Activated CD8-positive, alpha-beta memory T cell treated with anti-CD3 and anti-CD28 coated beads for 36 hours (primary cell): ENCODE data around the gene CD247. TPM values are rescaled to one million over a fixed set of nuclear protein-coding genes. Genes with fewer than 3 reads are reported as not detected.

Experiments
- CTCF ChIA-PET: fragments of 350-600 bp; sonication (Branson Sonifier 250); formaldehyde crosslinking; loops from one replicate; lab custom pipeline; 2021; ENCODE audit warnings: antibody characterized with exemption; lab: Charles Lee
- POLR2A ChIA-PET: fragments of 350-600 bp; sonication (Branson Sonifier 250); formaldehyde crosslinking; loops from one replicate; lab custom pipeline; 2021; ENCODE audit warnings: antibody characterized with exemption; lab: Charles Lee
- total RNA-seq, 2 experiments: library from RNA; stranded (reverse); gene quantifications; one replicate each; pipeline ENCODE4 v1.2.3, GENCODE V29; 2021

The CD247 gene
- total RNA-seq, 2 experiments from 2014 or later, result 157 to 159 TPM

GRCh38 chr1:167425482-167425881, 92.8 kb downstream of the CD247 start:
- CTCF ChIA-PET, result interaction anchor here (0.6 to 1.2 kb wide), 2 partner anchors 9 to 114 kb away, joined by 3 to 4 read pairs; no protein-coding TSS in a partner anchor
- POLR2A ChIA-PET, result no interaction called here

- ChIA-PET POLR2A (no interaction called here), CTCF (no interaction called here)
Measured at GRCh38 chr1:167423684-167424619, 94.4 kb downstream of the CD247 start.

GRCh38 chr1:167420510-167420909, 97.8 kb downstream of the CD247 start:
- ChIA-PET CTCF (interaction anchor here (0.7 to 0.9 kb wide), 2 partner anchors 46 to 120 kb away, joined by 3 to 5 read pairs; no protein-coding TSS in a partner anchor), POLR2A (no interaction called here)

- ChIA-PET CTCF (no interaction called here), POLR2A (no interaction called here)
Measured at GRCh38 chr1:167419245-167419644, 99.1 kb downstream of the CD247 start.

GRCh38 chr1:167418391-167418790, 99.9 kb downstream of the CD247 start:
- POLR2A ChIA-PET, result no interaction called here
- CTCF ChIA-PET, result no interaction called here

- CTCF ChIA-PET, result interaction anchor here (1.2 to 1.3 kb wide), 2 partner anchors 9 to 124 kb away, joined by 3 to 4 read pairs; no protein-coding TSS in a partner anchor
- POLR2A ChIA-PET, result no interaction called here
Measured at GRCh38 chr1:167416506-167416905, 101.8 kb downstream of the CD247 start.

GRCh38 chr1:167413328-167413727, 105.0 kb downstream of the CD247 start:
- POLR2A ChIA-PET, result no interaction called here
- CTCF ChIA-PET, result interaction anchor here (1.2 to 2.3 kb wide), 2 partner anchors 127 to 148 kb away, joined by 3 to 6 read pairs; no protein-coding TSS in a partner anchor

- ChIA-PET POLR2A (no interaction called here), CTCF (interaction anchor here (1.3 to 2.3 kb wide), 2 partner anchors 103 to 127 kb away, joined by 3 to 6 read pairs; no protein-coding TSS in a partner anchor)
Measured at GRCh38 chr1:167412920-167413319, 105.4 kb downstream of the CD247 start.

GRCh38 chr1:167412072-167412471, 106.3 kb downstream of the CD247 start:
- ChIA-PET CTCF (interaction anchor here (1.1 to 2.3 kb wide), 3 partner anchors 15 to 128 kb away, joined by 3 to 6 read pairs (median 3); no protein-coding TSS in a partner anchor), POLR2A (no interaction called here)

GRCh38 chr1:167409183-167409582, 109.1 kb downstream of the CD247 start:
- ChIA-PET CTCF (no interaction called here), POLR2A (no interaction called here)

GRCh38 chr1:167408355-167408754, 110.0 kb downstream of the CD247 start:
- POLR2A ChIA-PET, result no interaction called here
- CTCF ChIA-PET, result no interaction called here

- POLR2A ChIA-PET, result interaction anchor here (1.0 kb wide), 1 partner anchor 137 kb away, joined by 3 read pairs; no protein-coding TSS in a partner anchor
- CTCF ChIA-PET, result interaction anchor here (0.5 kb wide), 1 partner anchor 71 kb away, joined by 4 read pairs; no protein-coding TSS in a partner anchor
Measured at GRCh38 chr1:167404908-167405307, 113.4 kb downstream of the CD247 start.

GRCh38 chr1:167404161-167404888, 114.0 kb downstream of the CD247 start:
- ChIA-PET CTCF (no interaction called here), POLR2A (interaction anchor here (1.0 kb wide), 1 partner anchor 136 kb away, joined by 3 read pairs; no protein-coding TSS in a partner anchor)

- CTCF ChIA-PET, result interaction anchor here (0.6 to 2.3 kb wide), 10 partner anchors 29 to 1925 kb away, joined by 3 to 11 read pairs (median 3); no protein-coding TSS in a partner anchor
- POLR2A ChIA-PET, result no interaction called here
Measured at GRCh38 chr1:167401260-167401873, 117.0 kb downstream of the CD247 start.

- CTCF ChIA-PET, result interaction anchor here (0.6 to 2.3 kb wide), 7 partner anchors 30 to 1926 kb away, joined by 3 to 11 read pairs (median 3); no protein-coding TSS in a partner anchor
- POLR2A ChIA-PET, result no interaction called here
Measured at GRCh38 chr1:167400359-167400953, 117.9 kb downstream of the CD247 start.

GRCh38 chr1:167392200-167392696, 126.1 kb downstream of the CD247 start:
- ChIA-PET CTCF (no interaction called here), POLR2A (no interaction called here)

- CTCF ChIA-PET, result no interaction called here
Measured at GRCh38 chr1:167388976-167389375, 129.4 kb downstream of the CD247 start.

GRCh38 chr1:167387251-167387910, 130.9 kb downstream of the CD247 start:
- ChIA-PET POLR2A (no interaction called here), CTCF (no interaction called here)

More at GRCh38 chr1:167388976-167389375, 129.4 kb downstream of the CD247 start:
- POLR2A ChIA-PET, result no interaction called here
